Measurements from ENCODE around the gene CDNF. TPM values are rescaled to one million over a fixed set of nuclear protein-coding genes. Genes with fewer than 3 reads are reported as not detected.

Gene CDNF
- total RNA-seq, 2 donors from 2014 or later = 0.51 to 1.2 TPM

DNA sequence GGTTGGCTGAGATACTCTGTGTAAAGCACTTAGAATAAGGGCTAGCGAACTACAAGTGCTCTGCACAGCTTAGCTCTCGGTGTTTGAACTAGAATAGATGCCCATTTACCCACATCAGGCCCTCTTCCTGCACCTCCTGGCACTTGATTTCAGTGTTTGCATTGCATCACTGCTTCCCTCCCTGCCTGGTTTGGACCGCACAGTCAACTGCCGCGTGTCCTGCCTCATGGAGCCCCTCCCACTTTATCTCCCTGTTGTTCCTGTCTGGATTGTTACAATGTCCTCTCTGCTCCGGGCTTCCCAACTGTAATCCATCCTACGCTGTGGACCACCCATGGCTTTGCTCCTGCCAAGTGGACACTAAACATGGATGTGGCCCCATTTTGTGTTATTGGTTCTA is 65.4 kb downstream of the CDNF start:
- no peak overlapping the region for H3K9ac ChIP-seq (ENCODE audit: extremely low read depth, low read length, poor library complexity, severe bottlenecking)
- H3K27ac ChIP-seq (ENCODE audit: low read depth, low read length) = no peak overlapping the region
- TF ChIP-seq, protein P1, sequence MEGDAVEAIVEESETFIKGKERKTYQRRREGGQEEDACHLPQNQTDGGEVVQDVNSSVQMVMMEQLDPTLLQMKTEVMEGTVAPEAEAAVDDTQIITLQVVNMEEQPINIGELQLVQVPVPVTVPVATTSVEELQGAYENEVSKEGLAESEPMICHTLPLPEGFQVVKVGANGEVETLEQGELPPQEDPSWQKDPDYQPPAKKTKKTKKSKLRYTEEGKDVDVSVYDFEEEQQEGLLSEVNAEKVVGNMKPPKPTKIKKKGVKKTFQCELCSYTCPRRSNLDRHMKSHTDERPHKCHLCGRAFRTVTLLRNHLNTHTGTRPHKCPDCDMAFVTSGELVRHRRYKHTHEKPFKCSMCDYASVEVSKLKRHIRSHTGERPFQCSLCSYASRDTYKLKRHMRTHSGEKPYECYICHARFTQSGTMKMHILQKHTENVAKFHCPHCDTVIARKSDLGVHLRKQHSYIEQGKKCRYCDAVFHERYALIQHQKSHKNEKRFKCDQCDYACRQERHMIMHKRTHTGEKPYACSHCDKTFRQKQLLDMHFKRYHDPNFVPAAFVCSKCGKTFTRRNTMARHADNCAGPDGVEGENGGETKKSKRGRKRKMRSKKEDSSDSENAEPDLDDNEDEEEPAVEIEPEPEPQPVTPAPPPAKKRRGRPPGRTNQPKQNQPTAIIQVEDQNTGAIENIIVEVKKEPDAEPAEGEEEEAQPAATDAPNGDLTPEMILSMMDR (conservative IDR thresholded peaks at IDR 0.05) = no peak
- no peak overlapping the region for H3K4me3 ChIP-seq (ENCODE audit: low read length)
- WGBS, 2 experiments (ENCODE audit: insufficient coverage in 1 of 2, insufficient read length in 1 of 2) = 90 to 93% methylated on average over 5 to 7 of the region's 7 CpGs
- Mint-ChIP-seq H3K9me3 (no peaks in the 10 kb centered on the region), H3K27me3 (ENCODE audit: insufficient read depth) (peaks cover 6% of the 10 kb centered on the region), H3K27ac (no peak overlapping the region), H3K4me1 (no peaks in the 10 kb centered on the region), H3K4me3 (no peak overlapping the region), H3K36me3 (ENCODE audit: low read depth) (no peaks in the 10 kb centered on the region)
- no peak for DNase-seq
- no peaks in the 10 kb centered on the region for H3K4me1 ChIP-seq (ENCODE audit: control insufficient read depth, insufficient read depth, low read length)
- H3K36me3 ChIP-seq (ENCODE audit: control insufficient read depth, insufficient read depth, low read length) = no peaks in the 10 kb centered on the region
- H3K9me3 ChIP-seq (ENCODE audit: control insufficient read depth, low read length) = no peaks in the 10 kb centered on the region
- H3K27me3 ChIP-seq (ENCODE audit: control insufficient read depth, insufficient read depth, low read length, poor library complexity, severe bottlenecking) = no peaks in the 10 kb centered on the region

DNA sequence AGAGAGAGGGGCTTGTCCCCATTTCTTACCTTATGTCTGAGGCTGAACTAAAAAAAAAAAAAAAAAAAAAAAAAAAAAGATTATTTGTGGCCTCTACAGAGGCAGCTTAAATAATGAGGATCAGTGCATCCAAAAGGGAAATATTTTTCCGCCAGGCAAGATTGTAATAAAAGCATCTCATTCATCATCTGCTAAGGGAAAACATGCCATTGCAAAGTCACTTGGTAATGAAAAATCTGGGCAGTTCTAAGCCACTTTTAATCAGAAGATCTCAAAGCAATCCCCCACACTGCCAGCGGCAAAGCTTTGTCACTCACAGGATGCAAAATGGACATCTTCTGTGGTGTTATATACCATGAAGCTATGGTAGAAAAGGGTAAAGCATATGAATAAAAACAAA is 66.9 kb downstream of the CDNF start:
- no peak overlapping the region for H3K4me3 Mint-ChIP-seq
- H3K4me1 Mint-ChIP-seq = no peaks in the 10 kb centered on the region
- no peak overlapping the region for H3K27ac Mint-ChIP-seq
- H3K36me3 Mint-ChIP-seq (ENCODE audit: low read depth) = no peaks in the 10 kb centered on the region
- Histone ChIP-seq H3K27ac (ENCODE audit: low read depth, low read length) (no peak overlapping the region), H3K36me3 (ENCODE audit: control insufficient read depth, insufficient read depth, low read length) (no peaks in the 10 kb centered on the region), H3K27me3 (ENCODE audit: control insufficient read depth, insufficient read depth, low read length, poor library complexity, severe bottlenecking) (peaks cover 6% of the 10 kb centered on the region), H3K9me3 (ENCODE audit: control insufficient read depth, low read length) (no peaks in the 10 kb centered on the region), H3K4me1 (ENCODE audit: control insufficient read depth, insufficient read depth, low read length) (no peaks in the 10 kb centered on the region), H3K9ac (ENCODE audit: extremely low read depth, low read length, poor library complexity, severe bottlenecking) (no peak overlapping the region), H3K4me3 (ENCODE audit: low read length) (no peak overlapping the region)
- TF ChIP-seq, protein P1 (conservative IDR thresholded peaks at IDR 0.05) = no peak
- no peak for DNase-seq
- WGBS, 2 experiments (ENCODE audit: insufficient coverage in 1 of 2, insufficient read length in 1 of 2) = 93% methylated on average over 2 of the region's 2 CpGs; no CpG with 5 or more reads in 1 of the 2 experiments
- no peaks in the 10 kb centered on the region for H3K9me3 Mint-ChIP-seq
- peaks cover 12% of the 10 kb centered on the region for H3K27me3 Mint-ChIP-seq (ENCODE audit: insufficient read depth)

Other genes starting within 250 kb of the CDNF start
- 10 to 100 TPM; 16.0 to 24.0 TPM for gene FAM107B, start 63.1 kb downstream of the CDNF start, total RNA-seq
- 10 to 100 TPM; 17.1 to 24.9 TPM for gene HSPA14, start 269 bp upstream of the CDNF start, total RNA-seq
- 10 to 100 TPM; 14.6 to 15.6 TPM for gene MSANTD7, start 269 bp upstream of the CDNF start, total RNA-seq
- gene SUV39H2, start 40.8 kb upstream of the CDNF start, total RNA-seq = 10 to 100 TPM; 35.4 to 37.6 TPM
- 1 to 10 TPM; 5.2 to 10.0 TPM for gene DCLRE1C, start 116.1 kb upstream of the CDNF start, total RNA-seq
- under 1 TPM in 1 of 2 donors, not detected in 1; 0.46 TPM for gene MEIG1, start 121.4 kb upstream of the CDNF start, total RNA-seq
- not detected for gene OLAH, start 205.9 kb upstream of the CDNF start, total RNA-seq

Data from endodermal cell (in vitro differentiated cells).